GM12801 (cell line): Measurements from ENCODE around the gene WDR93.

ENCODE experiments used
- TF ChIP-seq, protein P1 (sequence below): IDR thresholded peaks from one replicate; pipeline ENCODE4 v1.5.1; 2011; ENCODE audit warnings: control low read depth; ENCODE audit not compliant: insufficient read length; ENCODE audit errors: extremely low read depth

WDR93 gene

DNA sequence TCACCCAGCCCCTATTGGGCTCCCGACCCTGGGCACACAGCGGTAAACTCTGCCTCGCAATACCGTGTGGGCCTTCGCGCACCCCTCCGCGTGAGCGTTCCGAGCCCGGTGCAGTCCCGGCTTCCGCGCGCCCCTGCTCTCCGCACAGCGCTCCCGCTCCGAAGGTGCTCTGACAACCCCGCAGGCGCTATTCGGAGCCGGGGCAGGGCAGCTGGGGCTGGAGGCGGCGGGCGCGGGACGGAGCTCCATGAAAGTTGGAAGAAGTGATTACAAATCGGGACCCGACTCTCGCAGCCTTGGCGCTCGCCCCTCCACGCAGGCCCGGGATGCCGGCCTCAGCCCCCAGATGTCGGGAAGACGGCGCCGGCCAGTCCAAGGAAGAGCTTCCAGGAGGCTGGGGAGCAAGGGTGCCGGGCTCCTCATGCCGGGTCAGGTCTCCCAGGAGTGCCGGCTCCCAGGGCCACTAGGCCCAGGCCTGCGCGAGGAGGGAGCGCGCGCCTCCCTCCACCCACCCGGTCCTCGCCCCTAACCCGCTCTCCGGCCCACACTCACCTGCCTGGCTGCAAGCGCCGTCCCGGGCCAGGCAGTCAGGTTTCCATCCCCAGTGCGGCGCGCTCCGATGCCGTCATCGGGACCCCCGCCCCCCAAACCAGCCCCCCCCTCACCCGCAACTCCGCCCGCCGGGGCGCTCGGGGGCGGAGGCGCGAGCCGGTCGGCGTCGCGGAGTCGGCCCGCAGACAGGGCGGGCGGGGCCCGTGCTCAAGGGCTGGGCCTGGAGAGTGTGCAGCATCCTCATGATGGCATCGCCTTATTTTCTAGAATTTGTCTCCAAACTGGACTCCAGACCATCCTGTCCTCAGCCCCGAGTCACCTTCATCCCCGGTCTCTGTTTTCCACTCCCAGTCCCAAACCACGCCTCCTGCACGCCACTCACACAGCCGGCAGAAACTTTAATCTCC, 35.5 kb upstream of the WDR93 start, which contains the start of gene KIF7:
TSS of gene KIF7 (minus strand) at position 621 of the 959 bp plus-strand sequence. CDS start 2,537 bp downstream, outside the sequence.
- TF ChIP-seq, protein P1, sequence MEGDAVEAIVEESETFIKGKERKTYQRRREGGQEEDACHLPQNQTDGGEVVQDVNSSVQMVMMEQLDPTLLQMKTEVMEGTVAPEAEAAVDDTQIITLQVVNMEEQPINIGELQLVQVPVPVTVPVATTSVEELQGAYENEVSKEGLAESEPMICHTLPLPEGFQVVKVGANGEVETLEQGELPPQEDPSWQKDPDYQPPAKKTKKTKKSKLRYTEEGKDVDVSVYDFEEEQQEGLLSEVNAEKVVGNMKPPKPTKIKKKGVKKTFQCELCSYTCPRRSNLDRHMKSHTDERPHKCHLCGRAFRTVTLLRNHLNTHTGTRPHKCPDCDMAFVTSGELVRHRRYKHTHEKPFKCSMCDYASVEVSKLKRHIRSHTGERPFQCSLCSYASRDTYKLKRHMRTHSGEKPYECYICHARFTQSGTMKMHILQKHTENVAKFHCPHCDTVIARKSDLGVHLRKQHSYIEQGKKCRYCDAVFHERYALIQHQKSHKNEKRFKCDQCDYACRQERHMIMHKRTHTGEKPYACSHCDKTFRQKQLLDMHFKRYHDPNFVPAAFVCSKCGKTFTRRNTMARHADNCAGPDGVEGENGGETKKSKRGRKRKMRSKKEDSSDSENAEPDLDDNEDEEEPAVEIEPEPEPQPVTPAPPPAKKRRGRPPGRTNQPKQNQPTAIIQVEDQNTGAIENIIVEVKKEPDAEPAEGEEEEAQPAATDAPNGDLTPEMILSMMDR: no peak

DNA sequence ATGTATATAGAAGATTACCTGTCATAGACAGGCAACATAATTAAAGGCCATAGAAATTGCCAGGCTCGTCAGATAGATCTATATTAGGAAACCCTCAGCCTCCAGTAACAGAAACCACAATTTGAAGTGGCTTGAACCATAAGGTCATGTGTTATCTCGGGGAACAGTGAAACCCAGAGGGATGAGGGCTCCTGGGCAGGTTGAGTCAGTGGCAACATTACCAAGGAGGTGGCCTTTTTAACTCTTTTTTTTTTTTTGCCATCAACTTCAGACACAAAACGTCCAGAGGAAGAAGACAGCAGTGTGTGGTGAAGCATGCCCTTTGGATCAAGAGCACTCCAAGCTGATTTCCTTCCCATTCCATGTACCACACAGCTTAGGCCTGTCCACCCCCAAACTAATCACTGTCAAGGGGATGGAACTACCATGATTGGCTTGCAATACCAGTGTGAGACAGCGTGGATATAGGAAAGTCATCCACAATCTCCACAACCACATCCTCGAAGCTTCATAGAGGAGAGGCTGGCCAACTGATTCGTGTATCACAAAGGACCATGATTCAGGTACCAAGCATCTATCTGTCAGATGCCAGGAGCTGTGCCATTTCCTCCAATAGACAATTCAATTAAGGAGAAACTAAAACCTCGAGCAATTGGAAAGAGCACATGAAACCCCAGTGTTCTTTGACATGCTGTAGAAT, 34.3 kb upstream of the WDR93 start:
- TF ChIP-seq, protein P1: no peak

DNA sequence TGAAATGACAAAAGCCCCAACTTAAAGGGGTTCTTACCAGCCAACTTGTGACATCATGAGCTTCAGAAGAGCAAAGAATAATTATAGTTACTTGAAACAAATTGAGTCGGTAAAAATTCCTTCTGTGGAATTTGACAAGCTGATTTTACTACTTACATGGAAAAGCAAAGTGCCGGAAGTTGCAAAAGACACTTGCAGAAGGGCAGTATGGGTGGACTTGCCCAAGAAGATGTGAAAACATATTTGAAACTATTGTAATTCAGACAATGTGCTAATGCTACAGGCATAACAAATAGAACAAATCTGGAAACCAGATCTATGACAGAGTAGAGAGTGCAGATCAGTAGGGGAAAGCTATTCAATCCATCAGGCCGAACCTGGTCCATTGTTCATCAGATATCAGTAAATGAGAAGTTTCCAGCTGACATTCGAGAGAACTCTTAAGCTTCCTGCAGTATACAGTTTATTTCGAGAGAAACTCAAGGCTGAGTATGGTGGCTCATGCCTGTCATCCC, 32.9 kb upstream of the WDR93 start:
- TF ChIP-seq, protein P1: no peak

DNA sequence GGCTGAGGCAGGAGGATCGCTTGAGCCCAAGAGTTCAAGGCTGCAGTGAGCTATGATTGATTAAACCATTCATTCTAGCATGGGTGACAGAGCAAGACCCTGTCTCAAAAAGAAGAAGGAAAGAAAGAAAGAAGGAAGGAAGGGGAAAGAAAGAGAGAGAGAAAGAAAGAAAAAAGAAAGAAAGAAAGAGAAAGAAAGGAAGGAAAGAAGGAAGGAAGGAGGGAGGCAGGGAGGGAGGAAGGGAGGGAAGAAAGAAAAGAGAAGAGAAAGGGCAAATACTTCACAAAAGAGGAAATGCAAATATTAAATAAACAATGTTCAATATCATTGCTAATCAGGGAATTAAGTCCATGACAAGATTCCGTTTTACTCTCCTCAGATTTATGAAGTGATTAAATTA, 31.3 kb upstream of the WDR93 start:
- TF ChIP-seq, protein P1: no peak

DNA sequence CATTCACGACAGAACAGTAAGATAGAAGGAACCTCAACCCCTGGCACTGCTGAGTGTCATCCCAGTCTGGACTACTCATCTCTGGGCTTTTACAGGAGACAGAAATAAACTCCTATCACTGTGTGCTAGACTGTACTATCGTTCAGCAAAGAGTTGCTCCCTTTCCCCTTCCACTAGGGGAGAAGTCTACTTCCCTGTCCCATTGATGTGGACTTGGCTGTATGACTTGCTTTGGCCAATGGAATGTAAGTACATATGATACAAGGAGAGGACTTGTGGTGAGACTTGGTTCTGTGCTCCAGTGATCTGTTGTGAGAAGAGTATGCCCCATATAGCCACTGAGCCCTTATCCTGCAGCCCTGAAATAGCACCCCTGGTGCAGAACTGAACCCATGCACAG, 30.1 kb upstream of the WDR93 start:
- TF ChIP-seq, protein P1: no peak

DNA sequence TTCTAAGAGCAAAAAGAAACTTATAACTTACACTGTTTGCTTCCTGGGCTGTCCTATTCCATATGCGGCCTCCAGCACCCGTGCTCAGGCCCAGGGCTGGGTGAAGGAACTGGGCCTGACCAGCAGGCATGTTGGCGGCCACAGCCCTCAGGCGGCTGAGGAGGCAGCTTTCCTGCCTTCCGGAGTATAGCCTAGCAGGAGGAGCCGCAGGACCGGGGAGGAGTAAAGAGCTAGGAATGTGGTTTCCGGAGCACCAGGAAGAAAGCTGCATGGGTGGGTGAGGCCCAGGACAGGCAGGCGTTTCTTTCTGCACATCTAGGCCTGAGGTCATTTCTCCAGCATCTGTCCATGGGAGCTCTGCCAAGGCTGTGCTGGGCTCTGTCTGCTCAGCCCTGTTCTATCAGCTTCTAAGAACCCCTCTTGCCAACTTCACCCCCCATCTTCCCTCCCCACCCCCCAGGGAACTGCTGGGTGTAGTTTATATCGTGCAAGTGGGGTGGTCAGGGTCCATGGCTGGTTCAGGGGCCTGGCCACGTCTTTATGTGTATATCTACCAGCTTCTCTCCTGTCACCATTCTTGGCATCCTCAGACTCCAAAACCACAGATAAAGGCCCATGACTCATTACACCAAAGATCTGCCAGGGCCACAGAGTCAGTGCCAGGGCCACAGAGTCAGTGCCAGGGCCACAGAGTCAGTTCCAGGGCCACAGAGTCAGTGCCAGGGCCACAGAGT, 27.6 kb upstream of the WDR93 start:
- TF ChIP-seq, protein P1: no peak
